NCI-H2196 treated with DMSO at 0.1 percent for 48 hours (cell line): ENCODE results near the gene CSTPP1.

Source experiments
- DNase-seq: peaks from one replicate; lab custom pipeline; 2025; ENCODE audit not compliant: unreplicated experiment; lab: John Stamatoyannopoulos, UW

Gene CSTPP1

GRCh38 chr11:47154616-47155570, 218.3 kb downstream of the CSTPP1 start:
- no peak for DNase-seq

GRCh38 chr11:47155879-47156278, 219.3 kb downstream of the CSTPP1 start:
- DNase-seq: no peak

DNA sequence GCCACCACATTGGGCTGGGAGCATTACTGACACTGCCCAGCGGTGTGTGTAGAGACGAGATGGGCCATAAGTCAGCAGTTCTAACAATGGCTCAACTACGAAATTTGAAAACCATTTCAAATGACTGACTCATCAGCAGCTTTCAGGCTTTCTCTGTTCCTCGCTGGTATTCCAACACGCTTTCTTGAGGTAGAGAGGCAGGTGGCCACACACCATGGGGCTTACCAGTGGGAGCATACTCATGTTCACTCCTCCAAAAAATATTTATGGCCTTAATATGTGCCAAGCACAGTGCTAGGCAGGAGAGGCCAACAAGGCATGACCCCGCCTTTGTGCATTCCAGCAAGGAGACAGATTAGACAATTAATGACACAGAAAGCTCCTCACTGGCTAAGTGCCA, 219.8 kb downstream of the CSTPP1 start:
- DNase-seq: no peak

- DNase-seq: no peak
These were observed 220.4 kb downstream of the CSTPP1 start for GRCh38 chr11:47156951-47157350.

GRCh38 chr11:47157805-47158204, 221.2 kb downstream of the CSTPP1 start:
- DNase-seq: no peak

DNA sequence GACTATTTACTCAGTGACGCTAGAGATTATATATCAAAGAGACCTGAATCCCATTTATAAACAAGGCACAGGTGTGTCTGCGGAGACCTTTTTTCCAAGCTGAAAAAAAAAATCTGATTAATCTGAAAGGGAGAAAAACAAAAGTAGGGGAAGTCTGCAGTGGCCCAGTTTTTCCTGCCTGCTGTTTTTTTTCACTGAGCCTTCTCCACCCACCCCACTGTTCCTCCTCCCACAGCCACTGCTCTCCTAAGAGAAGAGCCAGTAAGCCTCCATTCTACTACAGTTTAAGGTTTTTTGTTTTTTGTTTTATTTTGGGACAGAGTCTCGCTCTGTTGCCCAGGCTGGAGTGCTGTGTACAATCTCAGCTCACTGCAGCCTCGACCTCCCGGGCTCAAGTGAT, 221.7 kb downstream of the CSTPP1 start:
- no peak for DNase-seq

- no peak for DNase-seq
These were observed 224.2 kb downstream of the CSTPP1 start for GRCh38 chr11:47160753-47161133.

DNA sequence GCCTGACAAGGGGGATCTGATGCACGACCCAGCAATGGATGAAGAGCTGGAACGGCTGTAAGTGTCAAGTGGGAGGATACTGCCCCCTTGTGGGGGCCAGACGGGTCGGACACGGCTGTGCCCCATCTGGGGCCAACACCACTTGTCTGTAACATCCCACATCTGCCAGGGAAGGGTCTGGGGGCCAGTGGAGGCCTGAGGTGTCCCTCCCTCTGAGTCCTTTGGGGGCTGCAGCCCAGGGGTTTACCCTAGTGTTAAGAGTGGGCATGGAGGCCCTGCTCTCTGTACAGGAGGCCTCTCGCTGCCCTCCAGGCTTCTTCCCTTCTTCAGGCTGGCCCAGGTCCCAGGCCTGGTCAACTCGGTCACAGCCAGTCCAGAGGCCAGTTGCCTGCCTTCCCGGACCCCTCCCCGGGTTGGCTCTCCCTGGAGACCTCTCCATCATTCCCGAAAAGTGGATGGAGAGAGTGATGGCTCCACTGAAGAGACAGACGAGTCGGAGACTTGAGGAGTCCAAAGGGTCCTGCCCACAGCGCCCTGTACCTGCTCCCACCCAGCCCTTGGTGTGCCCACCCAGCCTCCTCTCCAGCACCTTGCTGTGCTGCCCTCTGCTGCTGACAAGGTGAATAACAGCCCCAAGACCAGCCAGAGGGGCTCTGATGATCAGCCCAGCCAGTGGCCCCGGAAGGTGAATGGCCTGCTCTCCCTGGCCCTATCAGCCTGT, 224.7 kb downstream of the CSTPP1 start:
- peak; percentile 53 for DNase-seq

DNA sequence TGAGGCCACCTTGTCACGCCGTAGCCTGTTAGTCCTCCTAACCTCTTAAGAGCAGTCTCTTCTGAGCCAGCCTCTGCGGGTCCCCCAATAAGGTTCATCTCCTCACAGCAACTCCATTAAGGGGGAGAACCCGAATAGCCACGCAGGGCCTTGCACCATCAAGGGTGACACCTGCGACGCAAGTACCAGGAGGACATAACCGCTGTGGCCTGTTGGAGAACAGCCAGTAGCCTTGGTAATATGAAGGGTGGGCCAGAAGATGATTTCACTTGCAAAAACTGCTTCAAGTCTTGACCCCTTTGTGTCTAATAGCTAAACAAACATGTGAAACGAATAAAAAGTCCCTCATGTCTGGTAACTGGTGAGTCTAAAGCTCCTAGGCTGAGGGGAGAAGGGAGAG, 225.3 kb downstream of the CSTPP1 start:
- DNase-seq: no peak

DNA sequence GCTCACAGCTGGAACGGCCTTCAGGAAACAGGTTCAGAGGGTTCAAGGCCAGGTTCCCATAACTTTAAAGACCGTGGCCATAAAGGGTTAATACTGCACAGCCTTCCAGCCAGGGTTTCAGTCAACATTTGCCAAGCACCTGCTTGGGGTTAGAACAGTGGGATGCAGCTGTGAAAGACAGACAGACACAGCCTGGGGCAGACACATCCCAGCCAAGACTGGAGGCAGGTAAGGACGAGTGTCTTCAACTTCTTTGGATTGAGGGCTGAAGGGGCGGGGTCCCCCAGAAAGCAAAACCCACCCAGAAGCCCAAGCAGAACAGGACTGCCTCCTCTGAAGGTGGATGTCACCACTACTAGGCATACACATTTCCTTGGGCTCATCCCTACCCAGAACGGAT, 225.9 kb downstream of the CSTPP1 start:
- no peak for DNase-seq

- no peak for DNase-seq
These were observed 226.6 kb downstream of the CSTPP1 start for GRCh38 chr11:47163193-47163592.

GRCh38 chr11:47163898-47164297, 227.3 kb downstream of the CSTPP1 start:
- no peak for DNase-seq

DNA sequence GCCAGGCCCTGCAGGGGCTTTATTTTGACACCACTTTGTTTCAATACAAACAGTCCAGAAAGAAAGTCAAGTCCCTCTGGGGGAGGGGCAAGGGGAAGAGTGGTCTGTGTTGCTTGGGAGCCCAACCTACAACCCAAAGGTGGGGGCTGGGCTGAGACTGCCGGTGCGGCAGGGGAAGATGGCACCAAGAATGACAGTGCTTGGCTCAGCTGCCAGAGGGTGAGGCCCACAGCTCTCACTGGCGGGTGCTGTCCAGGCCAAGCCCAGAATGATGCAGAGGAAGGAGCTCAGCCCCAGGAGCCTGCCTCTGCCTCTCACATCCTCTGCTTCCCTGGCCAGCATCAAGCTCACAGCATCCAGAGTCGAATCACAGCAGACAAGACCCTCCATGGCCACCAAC, 227.8 kb downstream of the CSTPP1 start:
- no peak for DNase-seq

DNA sequence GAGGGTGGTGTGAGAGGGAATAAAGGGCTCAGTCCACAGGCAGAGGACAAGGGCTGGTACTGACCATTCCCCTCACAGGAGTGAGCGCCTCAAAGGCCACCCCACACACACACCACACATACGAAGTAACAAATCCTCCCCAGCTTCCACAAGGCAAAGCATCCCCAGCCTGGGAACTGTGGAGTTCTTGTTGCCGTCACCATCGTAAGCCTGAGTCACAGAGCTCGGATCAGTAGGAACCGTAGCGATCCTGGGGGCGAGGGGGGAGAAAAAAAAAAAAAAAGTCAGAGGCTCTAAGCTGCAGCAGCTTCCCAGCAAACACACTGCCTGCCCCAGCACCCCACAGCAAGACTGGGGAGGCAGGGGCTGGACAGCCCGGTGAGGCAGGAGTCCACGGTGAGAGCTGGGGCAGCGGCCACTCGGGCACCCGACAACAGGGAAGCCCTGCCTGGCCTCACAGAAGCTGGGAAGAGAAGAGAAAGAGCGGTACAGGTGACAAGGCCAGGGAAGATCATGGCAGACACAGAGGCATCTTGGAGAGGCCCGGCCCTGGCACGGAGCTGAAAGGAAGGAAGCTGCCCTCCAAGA, 228.8 kb downstream of the CSTPP1 start:
- no peak for DNase-seq

GRCh38 chr11:47166368-47166767, 229.8 kb downstream of the CSTPP1 start:
- no peak for DNase-seq

DNA sequence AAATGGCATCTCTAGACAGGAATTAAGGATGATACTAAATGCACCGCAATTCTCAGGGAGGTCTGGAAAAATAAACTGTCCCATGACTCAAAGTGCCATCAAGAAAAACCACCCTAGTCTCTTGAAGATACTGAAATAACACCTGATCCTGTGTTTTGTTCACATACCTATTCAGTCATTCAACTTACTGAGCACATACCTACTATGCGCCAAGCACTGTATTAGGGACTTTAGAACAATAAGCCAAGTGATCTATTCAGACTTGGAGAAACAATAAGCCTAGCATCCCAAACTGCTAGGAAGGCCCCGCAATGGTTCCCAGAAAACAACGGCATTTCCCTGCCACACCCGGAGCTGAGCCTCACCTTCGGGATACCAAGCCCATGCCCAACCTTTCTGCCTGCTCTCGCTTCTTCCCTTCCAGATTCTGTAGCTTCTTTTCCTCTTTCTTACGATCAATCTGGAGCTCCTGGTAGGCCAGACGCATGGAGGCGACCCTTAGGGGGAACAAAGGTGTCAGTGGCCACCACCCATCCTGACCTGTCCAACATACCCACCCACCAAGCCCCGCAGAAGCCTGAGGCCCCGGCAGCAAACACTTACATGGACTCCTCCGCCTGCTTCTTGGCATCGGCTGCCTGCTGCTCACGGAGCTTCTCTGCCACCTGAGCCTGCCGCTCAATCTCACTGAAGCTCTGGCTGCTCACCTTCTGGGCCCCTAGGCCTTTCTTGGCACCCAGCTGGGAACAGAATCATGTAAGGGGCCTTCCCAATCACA, 234.7 kb downstream of the CSTPP1 start:
- DNase-seq: no peak

GRCh38 chr11:47171856-47172255, 235.3 kb downstream of the CSTPP1 start:
- no peak for DNase-seq

- DNase-seq: no peak
These were observed 236.3 kb downstream of the CSTPP1 start for GRCh38 chr11:47172740-47173336.

- no peak for DNase-seq
These were observed 239.3 kb downstream of the CSTPP1 start for GRCh38 chr11:47175746-47176327.
